Measurements from ENCODE around the gene CHMP6. TPM values are rescaled to one million over a fixed set of nuclear protein-coding genes. Genes with fewer than 3 reads are reported as not detected.

CHMP6 gene
- total RNA-seq, 1 experiment from 2014 or later: 15.0 TPM

DNA sequence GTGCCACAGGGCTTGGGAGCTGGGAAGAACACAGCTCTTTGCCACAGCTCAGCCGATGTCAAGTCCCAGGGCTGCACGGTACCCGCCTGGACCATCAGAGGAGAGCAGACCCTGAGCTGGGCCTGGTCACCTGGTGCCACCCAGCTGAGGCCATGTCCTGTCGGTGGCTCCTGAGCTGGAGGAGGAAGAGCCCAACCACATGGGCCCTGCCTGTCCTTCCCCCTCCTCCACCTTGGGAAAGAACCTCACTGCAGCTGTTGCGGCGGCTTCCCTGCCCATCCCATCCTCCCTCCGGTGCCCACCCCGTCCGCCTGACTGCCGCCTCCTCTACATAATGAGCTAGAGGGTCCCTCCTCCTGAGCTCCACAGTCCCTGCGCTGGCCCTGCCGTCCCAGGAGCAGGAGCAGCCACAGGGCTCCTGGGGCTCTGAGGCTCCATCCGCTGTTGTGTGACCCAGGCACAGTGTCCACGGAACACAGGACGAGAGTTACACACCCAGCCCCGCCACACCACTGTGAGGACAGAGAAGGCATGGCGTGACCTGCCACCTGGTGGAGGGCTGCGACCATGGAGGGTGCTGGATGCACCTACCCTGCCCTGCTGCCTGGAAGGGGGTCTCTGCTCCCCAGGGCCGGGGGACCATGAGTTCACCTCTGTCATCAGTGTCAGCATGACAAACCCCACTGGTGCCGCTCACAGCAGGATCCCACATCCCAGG, 21.4 kb upstream of the CHMP6 start:
- CTCF ChIA-PET: interaction anchor here (0.6 to 2.2 kb wide), 9 partner anchors 9 to 544 kb away, joined by 3 to 9 read pairs (median 6); no protein-coding TSS in a partner anchor
- H3K27ac Mint-ChIP-seq: peak overlapping the region; percentile 57; the same call in 1 of the 2 replicates
- no peaks in the 10 kb centered on the region for H3K4me1 Mint-ChIP-seq
- POLR2A ChIA-PET: no interaction called here
- ATAC-seq (peak; percentile 71), DNase-seq (ENCODE audit: low spot score) (peak; percentile 58)
- no peaks in the 10 kb centered on the region; the same call in 1 of the 2 replicates for H3K36me3 Mint-ChIP-seq
- TF ChIP-seq, protein P1, sequence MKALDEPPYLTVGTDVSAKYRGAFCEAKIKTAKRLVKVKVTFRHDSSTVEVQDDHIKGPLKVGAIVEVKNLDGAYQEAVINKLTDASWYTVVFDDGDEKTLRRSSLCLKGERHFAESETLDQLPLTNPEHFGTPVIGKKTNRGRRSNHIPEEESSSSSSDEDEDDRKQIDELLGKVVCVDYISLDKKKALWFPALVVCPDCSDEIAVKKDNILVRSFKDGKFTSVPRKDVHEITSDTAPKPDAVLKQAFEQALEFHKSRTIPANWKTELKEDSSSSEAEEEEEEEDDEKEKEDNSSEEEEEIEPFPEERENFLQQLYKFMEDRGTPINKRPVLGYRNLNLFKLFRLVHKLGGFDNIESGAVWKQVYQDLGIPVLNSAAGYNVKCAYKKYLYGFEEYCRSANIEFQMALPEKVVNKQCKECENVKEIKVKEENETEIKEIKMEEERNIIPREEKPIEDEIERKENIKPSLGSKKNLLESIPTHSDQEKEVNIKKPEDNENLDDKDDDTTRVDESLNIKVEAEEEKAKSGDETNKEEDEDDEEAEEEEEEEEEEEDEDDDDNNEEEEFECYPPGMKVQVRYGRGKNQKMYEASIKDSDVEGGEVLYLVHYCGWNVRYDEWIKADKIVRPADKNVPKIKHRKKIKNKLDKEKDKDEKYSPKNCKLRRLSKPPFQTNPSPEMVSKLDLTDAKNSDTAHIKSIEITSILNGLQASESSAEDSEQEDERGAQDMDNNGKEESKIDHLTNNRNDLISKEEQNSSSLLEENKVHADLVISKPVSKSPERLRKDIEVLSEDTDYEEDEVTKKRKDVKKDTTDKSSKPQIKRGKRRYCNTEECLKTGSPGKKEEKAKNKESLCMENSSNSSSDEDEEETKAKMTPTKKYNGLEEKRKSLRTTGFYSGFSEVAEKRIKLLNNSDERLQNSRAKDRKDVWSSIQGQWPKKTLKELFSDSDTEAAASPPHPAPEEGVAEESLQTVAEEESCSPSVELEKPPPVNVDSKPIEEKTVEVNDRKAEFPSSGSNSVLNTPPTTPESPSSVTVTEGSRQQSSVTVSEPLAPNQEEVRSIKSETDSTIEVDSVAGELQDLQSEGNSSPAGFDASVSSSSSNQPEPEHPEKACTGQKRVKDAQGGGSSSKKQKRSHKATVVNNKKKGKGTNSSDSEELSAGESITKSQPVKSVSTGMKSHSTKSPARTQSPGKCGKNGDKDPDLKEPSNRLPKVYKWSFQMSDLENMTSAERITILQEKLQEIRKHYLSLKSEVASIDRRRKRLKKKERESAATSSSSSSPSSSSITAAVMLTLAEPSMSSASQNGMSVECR (CRISPR knock-in tag; IDR thresholded peaks at IDR 0.05; ENCODE audit: borderline replicate concordance): peak; percentile 56; the same call in 1 of the 2 replicates
- TF ChIP-seq, protein P2, sequence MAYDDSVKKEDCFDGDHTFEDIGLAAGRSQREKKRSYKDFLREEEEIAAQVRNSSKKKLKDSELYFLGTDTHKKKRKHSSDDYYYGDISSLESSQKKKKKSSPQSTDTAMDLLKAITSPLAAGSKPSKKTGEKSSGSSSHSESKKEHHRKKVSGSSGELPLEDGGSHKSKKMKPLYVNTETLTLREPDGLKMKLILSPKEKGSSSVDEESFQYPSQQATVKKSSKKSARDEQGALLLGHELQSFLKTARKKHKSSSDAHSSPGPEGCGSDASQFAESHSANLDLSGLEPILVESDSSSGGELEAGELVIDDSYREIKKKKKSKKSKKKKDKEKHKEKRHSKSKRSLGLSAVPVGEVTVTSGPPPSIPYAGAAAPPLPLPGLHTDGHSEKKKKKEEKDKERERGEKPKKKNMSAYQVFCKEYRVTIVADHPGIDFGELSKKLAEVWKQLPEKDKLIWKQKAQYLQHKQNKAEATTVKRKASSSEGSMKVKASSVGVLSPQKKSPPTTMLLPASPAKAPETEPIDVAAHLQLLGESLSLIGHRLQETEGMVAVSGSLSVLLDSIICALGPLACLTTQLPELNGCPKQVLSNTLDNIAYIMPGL (CRISPR knock-in tag; IDR thresholded peaks at IDR 0.05): no peak
- TF ChIP-seq FOXK1 (CRISPR knock-in tag; IDR thresholded peaks at IDR 0.05) (no peak), FOXP1 (CRISPR knock-in tag; IDR thresholded peaks at IDR 0.05; ENCODE audit: borderline replicate concordance) (0 out of 2 replicates have a peak, but pooled peaks have one; percentile 58), ZMAT4 (CRISPR knock-in tag; IDR thresholded peaks at IDR 0.05) (no peak)
- no peak overlapping the region for H3K4me3 Mint-ChIP-seq
- no peaks in the 10 kb centered on the region for H3K9me3 Mint-ChIP-seq
- H3K27me3 Mint-ChIP-seq (ENCODE audit: low read depth): no peaks in the 10 kb centered on the region

DNA sequence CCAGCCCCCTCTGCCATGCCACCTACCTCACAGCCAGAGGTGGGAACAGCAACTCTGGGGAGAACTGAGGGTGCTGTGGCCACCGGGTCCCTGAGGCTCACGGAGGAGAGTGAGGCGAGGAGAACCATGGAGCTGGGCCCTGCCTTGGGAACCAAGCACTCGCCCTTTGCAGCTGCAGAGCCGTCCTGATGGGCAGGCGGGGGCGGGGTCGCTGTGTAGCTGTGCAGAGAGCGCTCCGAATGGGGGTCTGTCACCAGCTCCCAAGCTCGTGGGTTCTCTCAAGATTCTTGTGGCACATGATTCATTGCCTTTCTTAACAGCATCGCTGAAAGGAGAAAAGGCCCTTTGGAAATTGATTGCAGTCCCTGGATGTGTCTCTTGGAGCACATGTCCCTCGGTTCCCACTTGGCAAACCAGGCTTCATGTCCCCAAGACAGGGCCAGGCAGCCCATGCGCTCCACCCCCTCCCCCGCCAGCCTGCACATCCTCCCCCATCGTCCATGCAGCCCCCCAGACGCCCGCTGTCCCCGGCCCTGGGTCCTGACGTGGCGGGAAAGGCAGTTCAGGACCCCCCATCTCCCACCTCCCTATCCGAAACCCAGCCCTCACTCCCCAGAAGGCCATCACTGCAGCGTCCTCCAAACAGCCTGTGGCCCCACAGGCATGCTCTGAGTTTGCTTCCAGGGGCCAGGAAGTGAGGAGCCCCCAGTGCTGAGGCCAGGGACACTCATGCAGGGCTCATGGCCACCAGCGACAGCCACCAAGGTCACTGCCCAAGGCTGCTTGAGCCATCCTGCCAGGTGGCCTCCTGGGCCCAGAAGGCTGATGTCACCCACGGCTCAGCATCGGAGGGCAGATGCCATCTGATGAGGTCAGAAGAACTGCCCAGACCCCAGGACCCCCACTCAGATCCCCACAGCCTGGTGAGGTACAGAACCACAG, 20.6 kb upstream of the CHMP6 start:
- ChIA-PET CTCF (interaction anchor here (0.9 to 2.2 kb wide), 8 partner anchors 8 to 544 kb away, joined by 3 to 9 read pairs (median 6); no protein-coding TSS in a partner anchor), POLR2A (interaction anchor here (0.6 kb wide), 1 partner anchor 216 kb away, joined by 3 read pairs; no protein-coding TSS in a partner anchor)
- no peaks in the 10 kb centered on the region for H3K36me3 Mint-ChIP-seq
- no peak overlapping the region for H3K27ac Mint-ChIP-seq
- DNase-seq (ENCODE audit: low spot score) (no peak), ATAC-seq (no peak)
- no peak overlapping the region for H3K4me3 Mint-ChIP-seq
- H3K27me3 Mint-ChIP-seq (ENCODE audit: low read depth): no peaks in the 10 kb centered on the region
- H3K4me1 Mint-ChIP-seq: no peaks in the 10 kb centered on the region
- no peaks in the 10 kb centered on the region for H3K9me3 Mint-ChIP-seq
- no peak for TF ChIP-seq ATF1 (CRISPR knock-in tag; IDR thresholded peaks at IDR 0.05)
- no peak for TF ChIP-seq TEAD1 (CRISPR knock-in tag; IDR thresholded peaks at IDR 0.05)
- TF ChIP-seq, protein P3, sequence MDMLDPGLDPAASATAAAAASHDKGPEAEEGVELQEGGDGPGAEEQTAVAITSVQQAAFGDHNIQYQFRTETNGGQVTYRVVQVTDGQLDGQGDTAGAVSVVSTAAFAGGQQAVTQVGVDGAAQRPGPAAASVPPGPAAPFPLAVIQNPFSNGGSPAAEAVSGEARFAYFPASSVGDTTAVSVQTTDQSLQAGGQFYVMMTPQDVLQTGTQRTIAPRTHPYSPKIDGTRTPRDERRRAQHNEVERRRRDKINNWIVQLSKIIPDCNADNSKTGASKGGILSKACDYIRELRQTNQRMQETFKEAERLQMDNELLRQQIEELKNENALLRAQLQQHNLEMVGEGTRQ (CRISPR knock-in tag; IDR thresholded peaks at IDR 0.05): no peak
- TF ChIP-seq CREM (CRISPR knock-in tag; IDR thresholded peaks at IDR 0.05): no peak
- no peak for TF ChIP-seq EMX1 (CRISPR knock-in tag; IDR thresholded peaks at IDR 0.05)
- no peak for TF ChIP-seq E2F1 (CRISPR knock-in tag; IDR thresholded peaks at IDR 0.05)
- TF ChIP-seq, protein P4, sequence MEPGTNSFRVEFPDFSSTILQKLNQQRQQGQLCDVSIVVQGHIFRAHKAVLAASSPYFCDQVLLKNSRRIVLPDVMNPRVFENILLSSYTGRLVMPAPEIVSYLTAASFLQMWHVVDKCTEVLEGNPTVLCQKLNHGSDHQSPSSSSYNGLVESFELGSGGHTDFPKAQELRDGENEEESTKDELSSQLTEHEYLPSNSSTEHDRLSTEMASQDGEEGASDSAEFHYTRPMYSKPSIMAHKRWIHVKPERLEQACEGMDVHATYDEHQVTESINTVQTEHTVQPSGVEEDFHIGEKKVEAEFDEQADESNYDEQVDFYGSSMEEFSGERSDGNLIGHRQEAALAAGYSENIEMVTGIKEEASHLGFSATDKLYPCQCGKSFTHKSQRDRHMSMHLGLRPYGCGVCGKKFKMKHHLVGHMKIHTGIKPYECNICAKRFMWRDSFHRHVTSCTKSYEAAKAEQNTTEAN (CRISPR knock-in tag; IDR thresholded peaks at IDR 0.05): no peak
- TF ChIP-seq, protein P1 (CRISPR knock-in tag; IDR thresholded peaks at IDR 0.05; ENCODE audit: borderline replicate concordance): no peak
- TF ChIP-seq, protein P5, sequence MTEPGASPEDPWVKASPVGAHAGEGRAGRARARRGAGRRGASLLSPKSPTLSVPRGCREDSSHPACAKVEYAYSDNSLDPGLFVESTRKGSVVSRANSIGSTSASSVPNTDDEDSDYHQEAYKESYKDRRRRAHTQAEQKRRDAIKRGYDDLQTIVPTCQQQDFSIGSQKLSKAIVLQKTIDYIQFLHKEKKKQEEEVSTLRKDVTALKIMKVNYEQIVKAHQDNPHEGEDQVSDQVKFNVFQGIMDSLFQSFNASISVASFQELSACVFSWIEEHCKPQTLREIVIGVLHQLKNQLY (CRISPR knock-in tag; IDR thresholded peaks at IDR 0.05): no peak
- no peak for TF ChIP-seq RORB (CRISPR knock-in tag; IDR thresholded peaks at IDR 0.05)
- no peak for TF ChIP-seq ZNF396 (CRISPR knock-in tag; IDR thresholded peaks at IDR 0.05; ENCODE audit: borderline replicate concordance)

All from WTC11 (cell line).